ENCODE data around the gene TESMIN.

GRCh38 chr11:68776442-68777235 is 25.3 kb upstream of the TESMIN start:
- TF ChIP-seq EP300 (IDR thresholded peaks at IDR 0.05; ENCODE audit: low read depth) (no peak), CTCF (IDR thresholded peaks at IDR 0.05) (no peak)

All from transverse colon (tissue), 3 donors.